Activated effector memory CD4-positive, alpha-beta T cell treated with Interleukin-2 at 50 U/mL for 16 hours (primary cell): ENCODE measurements around the gene U2AF2.

Experiments used
- DNase-seq: peaks from one replicate; pipeline ENCODE4 v3.0.0-alpha.2; 2020

U2AF2 gene

DNA sequence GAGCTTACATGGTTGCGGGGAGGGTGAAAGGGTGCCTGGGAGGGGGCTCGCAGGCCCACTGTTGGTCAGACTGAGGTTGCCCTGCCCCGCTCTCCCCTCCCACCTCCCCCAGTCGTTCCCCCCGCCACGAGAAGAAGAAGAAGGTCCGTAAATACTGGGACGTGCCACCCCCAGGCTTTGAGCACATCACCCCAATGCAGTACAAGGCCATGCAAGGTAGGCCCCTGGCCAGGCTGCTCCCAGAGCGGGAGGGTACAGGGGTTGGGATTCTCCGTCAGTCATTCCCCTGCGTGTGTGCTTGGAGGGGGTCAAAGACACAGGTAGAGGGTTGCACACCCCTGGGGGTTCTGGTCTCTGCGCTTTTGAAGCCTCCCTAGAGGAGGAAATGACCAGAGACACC lies 5.6 kb downstream of the U2AF2 start:
- no peak for DNase-seq

DNA sequence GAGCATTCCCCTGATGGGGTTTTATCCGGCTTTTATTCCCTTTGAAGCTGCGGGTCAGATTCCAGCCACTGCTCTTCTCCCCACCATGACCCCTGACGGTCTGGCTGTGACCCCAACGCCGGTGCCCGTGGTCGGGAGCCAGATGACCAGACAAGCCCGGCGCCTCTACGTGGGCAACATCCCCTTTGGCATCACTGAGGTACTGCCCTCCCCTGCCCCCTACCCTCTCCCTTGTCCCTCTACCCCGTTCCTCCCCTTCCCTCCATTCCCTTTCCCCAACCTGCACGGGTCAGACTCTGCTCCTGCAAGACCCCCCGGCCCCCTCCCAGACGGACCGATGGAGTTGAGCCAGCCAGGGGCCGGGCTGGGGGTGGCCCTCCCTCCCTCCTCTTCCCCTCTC lies 6.2 kb downstream of the U2AF2 start:
- no peak for DNase-seq

DNA sequence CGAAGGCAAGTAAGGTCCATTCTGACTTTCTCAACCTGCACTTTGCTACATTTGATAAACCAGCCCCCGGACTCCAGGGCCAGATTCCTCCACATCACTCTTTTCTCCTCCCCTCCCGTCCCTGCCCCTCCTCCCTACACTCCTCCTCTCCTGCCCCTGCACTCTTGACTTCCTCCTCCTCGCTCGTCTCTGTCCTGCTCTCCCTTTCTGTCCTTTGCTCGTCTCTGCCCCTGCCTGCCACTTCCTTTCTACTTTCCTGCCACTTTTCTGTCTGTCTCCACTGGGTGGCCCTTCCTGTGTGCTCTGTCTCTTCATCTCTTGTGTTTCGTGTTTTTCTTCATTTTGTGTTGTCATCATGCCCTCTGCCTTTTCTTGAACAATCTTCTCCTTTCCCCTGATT lies 7.0 kb downstream of the U2AF2 start:
- no peak for DNase-seq

DNA sequence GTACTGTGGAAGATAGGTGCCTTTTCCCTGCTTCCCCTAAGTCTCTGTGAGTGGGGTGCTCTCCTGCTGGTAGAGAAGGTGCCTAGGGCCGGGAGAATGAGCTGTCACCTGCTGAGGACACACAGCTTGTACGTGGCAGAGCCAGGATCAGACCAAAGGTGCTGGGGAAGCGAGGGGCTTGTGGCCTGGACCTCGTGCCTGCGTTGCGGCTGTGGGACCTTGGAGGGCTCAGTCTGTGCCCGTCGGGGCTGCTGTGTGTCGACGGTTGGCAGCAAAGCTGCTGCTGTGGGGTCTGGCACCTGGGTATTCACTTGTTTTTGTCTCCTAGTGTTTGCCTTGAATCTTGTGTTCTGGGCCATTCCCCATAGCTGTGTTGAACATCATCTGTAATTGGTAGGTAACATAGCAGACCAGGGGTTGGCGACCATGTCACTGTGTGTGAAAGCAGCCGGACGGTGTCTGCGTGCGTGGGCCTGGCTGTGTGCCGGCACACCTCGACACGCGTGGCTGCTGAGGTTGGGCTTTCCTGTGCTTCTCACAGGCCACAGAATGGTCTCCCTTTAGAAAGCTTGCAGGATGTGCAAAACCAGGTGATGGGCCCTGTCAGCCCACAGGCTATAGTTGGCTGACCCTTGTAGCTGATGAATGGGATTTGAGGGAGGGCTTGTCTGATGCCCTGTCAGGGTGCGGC lies 9.2 kb downstream of the U2AF2 start:
- DNase-seq: no peak

DNA sequence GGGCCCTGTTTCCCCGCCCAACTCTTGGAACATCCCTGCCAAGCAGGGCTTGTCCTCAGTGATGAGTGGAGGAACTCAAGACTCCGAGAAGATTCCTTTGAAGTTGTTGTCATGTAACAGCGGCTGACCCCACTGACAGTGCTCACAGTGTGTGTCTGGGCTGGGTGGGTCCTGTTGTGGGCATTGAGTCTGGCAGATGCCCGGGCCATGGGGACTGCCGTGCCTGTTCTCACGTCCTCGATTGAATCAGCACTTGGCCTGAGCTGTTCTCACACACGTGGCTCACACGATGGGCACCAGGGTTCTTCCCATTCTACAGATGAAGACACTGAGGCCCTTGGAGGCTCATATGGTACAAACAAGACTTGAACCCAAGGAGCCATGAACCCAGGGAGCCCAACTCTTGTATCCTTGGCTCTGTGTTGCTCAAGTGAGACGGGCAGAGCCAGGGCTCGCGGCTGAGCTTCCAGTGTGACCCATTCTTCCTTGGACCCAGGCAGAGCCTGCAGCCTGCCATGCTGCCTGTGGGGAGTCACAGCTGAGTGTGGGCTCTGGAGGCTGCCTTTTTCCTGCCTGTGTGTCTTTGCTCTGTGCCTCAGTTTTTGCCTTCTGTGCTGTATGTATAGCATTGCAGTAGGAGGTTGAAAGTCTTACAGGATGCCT lies 11.6 kb downstream of the U2AF2 start:
- DNase-seq: no peak

DNA sequence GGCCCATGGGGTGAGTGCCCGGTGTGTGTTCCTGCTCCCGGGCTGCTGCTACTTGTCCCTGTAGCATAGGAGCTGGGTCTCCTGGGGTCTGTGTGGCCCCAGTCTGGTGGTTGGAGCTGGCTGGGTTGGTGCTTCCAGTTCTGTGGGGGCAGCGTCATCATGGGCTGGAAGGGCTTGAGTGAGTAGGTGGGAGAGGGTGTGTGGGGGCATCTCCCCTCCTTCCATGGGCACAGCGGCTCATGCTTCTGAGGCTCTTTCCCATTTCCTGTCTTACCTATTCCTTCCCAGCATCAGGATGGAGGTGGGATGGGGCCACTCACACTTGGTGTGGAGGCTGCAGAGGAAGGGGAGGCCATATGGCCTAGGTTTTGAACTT lies 12.2 kb downstream of the U2AF2 start:
- DNase-seq: no peak

DNA sequence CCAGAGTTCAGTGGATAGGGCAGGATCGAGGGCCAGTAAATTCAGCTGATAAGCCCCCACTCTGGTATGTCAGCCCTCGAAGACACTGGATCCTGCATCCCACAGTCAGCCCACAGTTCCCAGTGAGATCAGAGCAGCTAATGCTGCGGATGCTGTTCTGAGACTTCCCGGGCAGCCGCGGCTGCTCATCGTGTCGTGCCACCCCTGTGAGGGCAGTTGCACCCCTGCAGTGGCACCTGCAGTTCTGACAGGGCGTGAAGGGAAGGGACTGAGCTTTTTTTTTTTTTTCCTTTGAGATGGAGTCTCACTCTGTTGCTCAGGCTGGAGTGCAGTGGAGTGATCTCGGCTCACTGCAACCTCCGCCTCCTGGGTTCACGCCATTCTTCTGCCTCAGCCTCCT lies 12.7 kb downstream of the U2AF2 start:
- DNase-seq: no peak

DNA sequence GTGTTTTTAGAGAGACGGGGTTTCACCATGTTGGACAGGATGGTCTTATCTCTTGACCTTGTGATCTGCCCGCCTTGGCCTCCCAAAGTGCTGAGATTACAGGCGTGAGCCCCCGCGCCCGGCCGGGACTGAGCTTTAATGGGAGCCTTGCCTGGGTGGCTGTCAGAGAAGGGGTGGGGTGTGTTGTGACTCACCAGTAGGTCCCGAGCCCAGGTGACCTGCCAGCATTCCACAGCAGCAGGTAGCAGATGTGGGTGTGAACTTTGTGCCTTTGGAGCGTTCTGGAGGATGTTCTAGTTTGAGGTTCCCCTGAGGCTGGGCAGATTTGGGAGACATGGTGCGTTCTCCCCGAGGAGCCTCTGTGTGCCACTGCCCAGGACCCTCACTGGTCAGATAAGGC lies 13.1 kb downstream of the U2AF2 start:
- no peak for DNase-seq

DNA sequence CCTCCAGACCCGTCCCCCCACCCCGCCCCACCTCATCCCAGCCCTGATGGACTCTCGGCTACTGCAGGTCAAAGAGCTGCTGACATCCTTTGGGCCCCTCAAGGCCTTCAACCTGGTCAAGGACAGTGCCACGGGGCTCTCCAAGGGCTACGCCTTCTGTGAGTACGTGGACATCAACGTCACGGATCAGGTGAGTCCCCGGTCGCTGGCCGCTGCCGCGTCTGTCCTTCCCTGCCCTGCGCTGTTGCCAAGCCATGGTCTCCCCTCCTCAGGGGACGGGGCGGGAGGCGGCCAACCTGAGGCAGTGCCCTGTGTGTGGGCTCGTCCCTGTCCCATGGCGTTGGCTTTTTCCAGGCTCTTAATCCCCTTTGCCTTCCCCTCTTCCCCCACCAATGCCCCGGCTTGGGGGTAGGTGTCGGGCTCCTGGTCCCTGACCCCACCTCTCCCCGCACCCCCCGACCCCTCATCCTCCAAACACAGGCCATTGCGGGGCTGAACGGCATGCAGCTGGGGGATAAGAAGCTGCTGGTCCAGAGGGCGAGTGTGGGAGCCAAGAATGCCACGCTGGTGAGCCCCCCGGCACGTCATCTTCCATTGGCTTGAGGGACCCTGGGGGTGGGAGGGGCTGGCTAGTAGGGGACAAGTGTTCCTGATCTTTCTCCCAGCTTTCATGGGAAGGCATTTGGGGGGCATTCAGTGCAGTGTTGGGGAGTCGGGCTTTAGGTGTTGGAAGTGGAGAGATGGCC lies 13.9 kb downstream of the U2AF2 start:
- no peak for DNase-seq

DNA sequence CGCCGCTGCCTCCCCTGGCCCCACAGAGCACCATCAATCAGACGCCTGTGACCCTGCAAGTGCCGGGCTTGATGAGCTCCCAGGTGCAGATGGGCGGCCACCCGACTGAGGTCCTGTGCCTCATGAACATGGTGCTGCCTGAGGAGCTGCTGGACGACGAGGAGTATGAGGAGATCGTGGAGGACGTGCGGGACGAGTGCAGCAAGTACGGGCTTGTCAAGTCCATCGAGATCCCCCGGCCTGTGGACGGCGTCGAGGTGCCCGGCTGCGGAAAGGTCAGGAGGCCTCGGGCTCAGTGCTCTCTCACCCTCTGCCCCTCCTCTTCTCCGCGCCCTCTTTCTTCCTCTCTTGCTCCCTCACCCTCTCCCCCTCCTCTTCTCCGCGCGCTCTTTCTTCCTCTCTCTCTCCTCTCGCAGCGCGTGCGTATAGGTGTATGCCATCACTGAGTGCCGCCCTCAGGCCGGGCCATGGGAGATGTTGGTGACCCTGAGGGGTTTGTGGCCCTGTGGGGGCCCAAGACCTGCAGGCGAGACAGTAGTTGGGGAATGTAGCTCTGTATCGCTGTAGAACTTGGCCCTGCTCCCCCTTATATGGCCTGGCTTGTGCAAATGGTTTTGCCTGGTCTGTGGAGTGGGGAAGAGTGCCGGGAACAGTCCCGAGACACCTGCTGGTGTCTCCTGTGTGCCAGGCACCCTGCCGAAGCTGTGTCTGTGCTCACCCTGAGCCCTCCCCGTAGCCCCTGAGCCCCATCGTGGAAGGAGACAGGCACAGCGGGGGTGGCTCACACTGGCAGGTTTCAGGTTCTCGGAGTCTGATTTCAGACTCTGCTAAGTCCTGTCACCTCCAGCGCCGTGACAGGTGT lies 14.8 kb downstream of the U2AF2 start:
- DNase-seq: no peak

DNA sequence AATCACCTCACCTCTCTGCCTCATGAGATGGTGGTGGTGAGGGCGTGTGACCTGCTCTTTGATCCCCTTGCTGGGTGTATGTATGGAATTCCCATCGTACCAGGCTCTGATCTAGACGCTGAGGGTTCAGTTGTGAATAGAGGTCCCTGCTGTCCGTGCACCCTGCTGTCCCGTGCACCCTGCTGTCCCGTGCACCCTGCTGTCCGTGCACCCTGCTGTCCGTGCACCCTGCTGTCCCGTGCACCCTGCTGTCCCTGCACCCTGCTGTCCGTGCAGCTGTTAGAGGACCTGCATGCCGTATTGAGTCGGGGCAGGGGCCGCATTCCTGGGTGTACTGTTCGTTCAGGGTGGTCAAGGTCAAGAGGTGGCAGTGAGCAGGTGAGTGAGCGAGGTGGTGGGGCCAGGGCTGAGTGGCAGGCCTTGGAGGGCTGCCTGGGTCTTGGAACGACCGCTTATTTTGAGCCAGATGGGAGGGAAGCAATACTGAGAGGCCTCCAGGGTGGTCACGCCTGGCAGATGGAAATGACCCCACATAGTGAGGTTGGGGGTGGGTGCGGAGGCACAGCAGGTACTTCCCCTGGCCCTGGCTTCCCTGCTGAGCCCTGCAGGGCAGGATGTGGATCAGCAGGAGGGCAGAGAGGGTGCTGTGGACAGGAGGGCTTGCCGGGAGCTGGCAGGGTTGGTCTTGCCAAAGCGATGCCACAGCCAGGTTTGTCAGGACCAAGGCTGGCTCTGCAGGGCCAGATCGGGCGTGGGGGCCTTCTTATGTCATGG lies 15.6 kb downstream of the U2AF2 start:
- no peak for DNase-seq

DNA sequence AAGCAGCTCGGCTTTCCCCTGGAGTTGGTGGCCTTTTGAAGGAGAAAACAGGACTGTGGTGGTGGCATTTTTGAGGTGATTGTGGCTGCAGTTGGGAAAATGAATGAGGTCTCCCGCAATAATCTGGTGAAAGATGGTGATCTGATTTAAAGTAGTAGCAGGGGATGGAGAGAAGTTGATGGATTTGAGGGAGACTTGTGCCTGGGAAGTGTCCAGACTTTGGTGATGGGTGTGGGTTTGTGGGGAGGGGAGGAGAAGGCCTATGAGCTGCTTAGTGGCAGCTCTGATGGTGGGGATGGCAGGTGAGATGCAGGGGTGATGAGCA lies 16.2 kb downstream of the U2AF2 start:
- DNase-seq: no peak

DNA sequence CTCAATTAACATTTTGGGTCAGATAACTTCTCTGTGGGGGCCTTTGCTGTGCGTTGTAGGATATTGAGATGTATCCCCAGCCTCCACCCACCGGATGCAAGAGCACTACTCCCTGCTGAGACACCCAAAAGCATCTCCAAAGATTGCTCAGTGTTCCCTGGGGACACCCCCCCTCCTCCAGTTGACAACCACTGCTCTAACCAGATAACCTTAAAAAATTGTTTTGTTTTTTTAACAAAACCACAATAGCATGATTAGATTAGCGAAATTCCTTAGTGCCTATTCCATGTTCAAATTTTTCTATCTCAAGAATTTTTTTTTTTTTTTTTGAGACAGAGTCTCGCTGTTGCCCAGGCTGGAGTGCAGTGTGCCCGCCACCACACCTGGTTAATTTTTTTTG lies 17.6 kb downstream of the U2AF2 start:
- no peak for DNase-seq

DNA sequence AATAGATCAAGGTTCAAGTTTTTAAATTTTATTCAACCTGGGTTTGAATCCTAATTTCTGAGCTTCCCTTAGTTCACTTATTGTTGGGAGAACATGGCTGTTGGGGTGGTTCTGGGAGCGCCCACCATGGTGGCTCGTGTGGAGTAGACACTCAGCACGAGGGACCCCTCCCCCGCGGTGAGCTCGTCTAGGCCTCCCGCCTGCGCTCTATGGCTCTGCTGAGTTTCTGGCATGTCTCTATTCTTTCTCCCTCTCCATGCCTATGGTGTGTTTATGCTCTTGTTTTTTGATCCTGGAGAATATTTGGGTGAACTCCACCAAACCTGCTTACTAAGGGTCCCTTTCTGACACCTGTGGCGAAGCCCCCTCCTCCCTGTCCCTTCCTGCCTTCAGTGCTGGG lies 18.6 kb downstream of the U2AF2 start:
- DNase-seq: no peak

DNA sequence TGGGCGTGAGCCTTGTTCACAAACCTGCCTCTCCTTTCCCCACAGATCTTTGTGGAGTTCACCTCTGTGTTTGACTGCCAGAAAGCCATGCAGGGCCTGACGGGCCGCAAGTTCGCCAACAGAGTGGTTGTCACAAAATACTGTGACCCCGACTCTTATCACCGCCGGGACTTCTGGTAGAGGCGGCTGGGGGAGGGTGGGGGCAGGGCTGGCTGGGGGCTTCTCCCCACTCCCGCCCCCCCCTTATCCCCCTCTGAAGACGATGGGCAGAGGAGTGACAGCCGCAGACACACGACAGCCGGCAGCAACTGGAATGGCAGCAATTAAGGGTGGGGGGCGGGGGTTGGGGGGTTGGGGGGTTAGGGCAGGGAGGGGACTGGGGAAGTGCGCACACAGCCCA lies 19.1 kb downstream of the U2AF2 start:
- DNase-seq: no peak

DNA sequence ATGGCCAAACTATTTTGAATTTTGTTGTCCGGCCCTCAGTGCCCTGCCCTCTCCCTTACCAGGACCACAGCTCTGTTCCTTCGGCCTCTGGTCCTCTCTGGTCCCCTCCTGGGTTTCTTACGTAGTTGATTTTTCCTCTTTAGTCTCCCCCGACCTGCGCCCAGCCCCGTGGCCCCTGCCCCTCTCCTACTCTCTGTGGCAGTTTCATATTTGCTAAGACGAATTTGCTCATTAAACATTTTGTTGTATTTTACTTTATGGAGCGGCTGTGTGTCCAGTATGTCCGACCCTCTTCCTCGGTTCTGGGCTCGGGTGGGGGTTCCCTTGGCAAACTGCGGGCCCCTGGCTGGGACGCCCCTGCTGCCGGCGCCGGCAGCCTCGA lies 19.6 kb downstream of the U2AF2 start:
- DNase-seq: no peak

DNA sequence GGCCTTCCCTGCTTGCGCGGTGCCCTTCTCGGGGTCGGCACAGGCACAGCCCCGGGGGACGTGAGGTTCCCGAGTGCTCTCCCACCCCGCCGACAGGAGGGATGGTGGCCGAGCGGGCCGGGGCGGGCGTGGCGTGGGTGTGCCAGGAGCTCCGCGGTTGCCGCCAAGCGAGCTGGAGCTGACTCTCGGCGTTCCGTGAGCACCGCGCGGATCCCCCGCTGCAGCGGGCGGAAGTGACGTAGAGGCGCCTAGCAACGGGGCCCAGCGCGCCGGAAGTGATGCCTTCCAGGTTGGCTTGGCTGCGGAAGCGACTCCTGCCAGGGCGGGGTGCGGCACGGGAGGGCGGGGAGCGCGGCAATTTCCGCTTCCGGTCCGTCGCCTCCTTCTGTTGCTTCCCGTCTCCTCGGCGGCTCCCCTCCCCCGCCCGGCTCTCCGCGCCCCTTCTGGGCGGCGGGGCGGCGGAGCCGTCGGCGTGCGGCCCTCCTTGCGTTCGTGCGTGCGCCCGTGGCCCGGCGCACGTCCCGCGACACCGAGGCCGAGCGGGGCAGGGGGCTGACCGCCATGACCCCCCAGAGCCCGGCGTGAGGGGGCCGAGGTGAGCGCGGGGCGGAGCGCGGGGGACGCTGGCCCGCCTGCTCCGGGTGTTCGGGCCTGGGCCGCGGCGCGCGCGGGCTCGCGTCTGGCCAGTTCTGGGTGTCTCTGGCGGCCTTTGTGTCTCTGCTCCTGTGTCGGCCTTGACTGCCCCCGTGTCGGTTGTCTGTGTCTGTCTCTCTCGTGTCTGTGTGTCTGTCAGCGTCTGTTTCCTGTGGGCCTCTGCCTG lies 20.2 kb downstream of the U2AF2 start, which contains the start of gene EPN1:
EPN1 (plus strand) TSS at position 386 of the 820 bp plus-strand sequence. CDS start 3,402 bp downstream, outside the sequence.
- peak; percentile 97 for DNase-seq

DNA sequence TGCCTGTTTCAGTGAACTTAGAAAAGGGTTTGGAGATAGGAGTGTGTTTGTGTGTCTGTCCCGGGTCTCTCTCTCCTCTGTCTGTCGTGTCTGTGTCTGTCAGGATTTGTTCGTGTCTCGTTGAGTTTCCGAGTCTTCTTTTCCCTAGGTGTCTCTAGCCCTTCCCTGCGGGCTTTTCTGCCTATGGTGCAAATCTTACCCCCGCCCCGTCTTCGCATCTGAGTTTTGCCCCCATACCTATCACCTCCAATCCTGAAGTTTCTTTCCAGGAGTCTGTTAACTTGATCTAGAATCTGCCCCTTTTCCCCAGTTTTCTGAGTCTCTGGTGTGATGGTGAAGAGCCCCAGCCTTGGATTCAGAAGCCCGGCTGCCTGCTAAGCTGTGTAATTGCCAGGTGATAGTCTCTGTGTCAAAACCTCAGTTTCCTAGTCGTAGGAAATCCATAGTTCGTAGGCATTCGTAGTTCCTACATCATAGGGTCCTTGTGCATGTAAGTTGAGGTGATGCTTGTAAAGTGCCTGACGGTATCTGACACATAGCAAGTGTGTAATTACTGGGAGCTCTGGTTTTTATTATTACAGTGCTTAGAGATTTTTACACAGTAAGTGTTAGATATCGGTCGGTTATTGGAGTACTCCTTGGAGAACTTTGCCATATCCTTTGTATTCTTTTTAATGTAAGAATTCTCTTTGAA lies 21.0 kb downstream of the U2AF2 start:
- DNase-seq: no peak

DNA sequence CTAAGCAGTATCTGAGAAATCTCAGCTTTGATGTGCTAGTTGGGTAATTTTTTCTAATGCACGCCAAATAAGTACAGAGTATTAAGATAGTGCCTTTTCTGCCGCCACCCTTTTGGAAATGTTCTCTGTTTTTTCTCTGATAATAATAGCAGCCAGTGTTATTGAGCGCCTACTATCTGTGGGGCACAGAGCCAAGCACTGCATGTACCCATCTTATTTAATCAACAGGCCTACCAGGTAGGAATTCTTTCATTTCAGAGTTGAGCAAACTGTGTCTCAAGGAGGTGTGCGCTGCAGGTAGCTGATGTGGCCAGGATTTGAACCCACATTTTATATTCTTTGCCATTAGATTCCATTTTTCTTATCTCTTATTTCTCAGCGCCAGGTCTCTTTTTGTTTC lies 21.5 kb downstream of the U2AF2 start:
- no peak for DNase-seq

DNA sequence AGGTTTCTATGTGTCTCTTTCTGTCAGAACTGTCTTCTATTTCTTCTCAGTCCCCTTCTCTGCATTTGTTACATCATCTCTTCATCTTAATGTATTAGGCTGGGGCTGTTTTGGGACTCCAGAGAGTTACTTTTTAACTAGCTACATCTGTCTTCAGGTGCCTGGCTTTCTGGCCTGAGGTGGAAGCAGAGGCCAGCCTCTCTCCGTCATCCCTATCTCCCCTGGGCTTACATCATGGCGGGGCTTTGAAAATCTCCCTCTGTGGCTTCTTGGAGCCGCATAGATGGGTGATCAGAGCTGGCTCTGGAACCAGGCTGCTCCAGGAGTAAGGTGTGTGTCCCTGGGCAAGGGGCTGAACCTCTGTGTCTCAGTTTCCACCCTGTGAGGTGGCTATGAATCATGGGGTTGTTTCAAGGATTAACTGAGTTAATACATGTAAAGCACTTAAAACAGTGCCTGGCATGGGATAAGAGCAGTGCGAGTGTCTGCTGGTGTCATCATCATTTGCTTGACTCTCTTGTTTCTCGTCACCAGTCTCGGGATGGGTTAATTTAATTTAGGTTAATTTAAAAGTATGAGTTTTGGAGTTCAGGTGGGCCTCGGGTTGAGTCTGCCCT lies 22.2 kb downstream of the U2AF2 start:
- DNase-seq: no peak
